ENCODE measurements around the gene POU6F1.

POU6F1 gene

GRCh38 chr12:51160814-51161459 lies 56.9 kb downstream of the POU6F1 start:
- no peak for DNase-seq

GRCh38 chr12:51156245-51156765 lies 61.6 kb downstream of the POU6F1 start:
- DNase-seq = no peak

- DNase-seq = no peak
These were observed 64.9 kb downstream of the POU6F1 start for GRCh38 chr12:51152953-51153352.

GRCh38 chr12:51150777-51151176 lies 67.1 kb downstream of the POU6F1 start:
- no peak for DNase-seq

GRCh38 chr12:51147309-51147708 lies 70.6 kb downstream of the POU6F1 start:
- DNase-seq = no peak

GRCh38 chr12:51139292-51139844 lies 78.5 kb downstream of the POU6F1 start:
- DNase-seq = no peak

Data from activated T-cell treated with anti-CD3 and anti-CD28 coated beads, Interleukin-2, amount 50 U/mL, for 1 hour (primary cell).